Tibial nerve (tissue), 4 donors: ENCODE results near the gene PAK4. TPM values are rescaled to one million over a fixed set of nuclear protein-coding genes. Genes with fewer than 3 reads are reported as not detected.
A peak's percentile ranks its signal among the peaks of the same experiment; 100 is the strongest.

ENCODE experiments used
- DNase-seq, 2 donors: peaks; one replicate each; pipeline ENCODE4 v3.0.0-alpha.2; 2019; ENCODE audit warnings: low spot score in 2 of 2
- H3K27ac ChIP-seq, 4 donors: fragments of 200-600 bp; sonication (generic) in 3 of 4; one replicate each; pipeline ENCODE4 v1.5.1; 2017 to 2019; ENCODE audit warnings: mild to moderate bottlenecking in 1 of 4
- H3K27me3 ChIP-seq, 2 donors: fragments of 200-600 bp; sonication (generic) in 1 of 2; one replicate each; pipeline versions ENCODE4 v1.5.1 to v1.6.0; 2017 to 2019
- H3K36me3 ChIP-seq, 3 donors: fragments of 200-600 bp; sonication (generic); one replicate each; pipeline ENCODE4 v1.5.1; 2018 to 2019
- H3K4me1 ChIP-seq, 4 donors: fragments of 200-600 bp; sonication (generic) in 3 of 4; one replicate each; pipeline ENCODE4 v1.5.1; 2017 to 2019
- H3K4me3 ChIP-seq, 4 donors: fragments of 200-600 bp; sonication (generic) in 3 of 4; one replicate each; pipeline ENCODE4 v1.5.1; 2017 to 2019; ENCODE audit warnings: mild to moderate bottlenecking in 1 of 4, moderate library complexity in 1 of 4
- H3K9me3 ChIP-seq, 4 donors: fragments of 200-600 bp; sonication (generic) in 3 of 4; one replicate each; pipeline ENCODE4 v1.5.1; 2017 to 2019
- EP300 ChIP-seq, 2 donors: sonication (generic); formaldehyde crosslinking; IDR thresholded peaks; one replicate each; pipeline ENCODE4 v1.6.1; 2017; ENCODE audit warnings: antibody characterized with exemption in 2 of 2, mild to moderate bottlenecking in 1 of 2
- POLR2A ChIP-seq, 2 donors: fragments of 450-650 bp; IDR thresholded peaks; one replicate each; pipeline ENCODE4 v1.6.1; 2017; ENCODE audit warnings: antibody characterized with exemption in 2 of 2, mild to moderate bottlenecking in 2 of 2, moderate library complexity in 2 of 2
- WGBS, 2 donors: methylation state at CpG; one replicate each; pipeline ENCODE4 v1.1.5; 2018; 5-methylcytosine and 5-hydroxymethylcytosine counted together
- total RNA-seq, 4 donors: library from RNA; depleted of rRNA; stranded (reverse); fragments of >200 nt; gene quantifications; one replicate each; pipeline ENCODE4 v1.1.0, GENCODE V29; 2016
- TF ChIP-seq, protein P1 (sequence below), 5 experiments: fragments of 200-600 bp in 3 of 5; fragments of 450-650 bp in 2 of 5; sonication (generic) in 3 of 5; IDR thresholded peaks; one replicate each; pipeline ENCODE4 v1.5.1; 2016 to 2019; ENCODE audit warnings: antibody characterized with exemption in 5 of 5, mild to moderate bottlenecking in 3 of 5, moderate library complexity in 2 of 5

The PAK4 gene
- total RNA-seq, 4 donors from 2014 or later, result 22.9 to 45.1 (median 32.3) TPM

- H3K9me3 ChIP-seq, result no peaks in the 10 kb centered on the region
- H3K27ac ChIP-seq, result no peak overlapping the region
- H3K27me3 ChIP-seq, result no peaks in the 10 kb centered on the region
- TF ChIP-seq, protein P1, sequence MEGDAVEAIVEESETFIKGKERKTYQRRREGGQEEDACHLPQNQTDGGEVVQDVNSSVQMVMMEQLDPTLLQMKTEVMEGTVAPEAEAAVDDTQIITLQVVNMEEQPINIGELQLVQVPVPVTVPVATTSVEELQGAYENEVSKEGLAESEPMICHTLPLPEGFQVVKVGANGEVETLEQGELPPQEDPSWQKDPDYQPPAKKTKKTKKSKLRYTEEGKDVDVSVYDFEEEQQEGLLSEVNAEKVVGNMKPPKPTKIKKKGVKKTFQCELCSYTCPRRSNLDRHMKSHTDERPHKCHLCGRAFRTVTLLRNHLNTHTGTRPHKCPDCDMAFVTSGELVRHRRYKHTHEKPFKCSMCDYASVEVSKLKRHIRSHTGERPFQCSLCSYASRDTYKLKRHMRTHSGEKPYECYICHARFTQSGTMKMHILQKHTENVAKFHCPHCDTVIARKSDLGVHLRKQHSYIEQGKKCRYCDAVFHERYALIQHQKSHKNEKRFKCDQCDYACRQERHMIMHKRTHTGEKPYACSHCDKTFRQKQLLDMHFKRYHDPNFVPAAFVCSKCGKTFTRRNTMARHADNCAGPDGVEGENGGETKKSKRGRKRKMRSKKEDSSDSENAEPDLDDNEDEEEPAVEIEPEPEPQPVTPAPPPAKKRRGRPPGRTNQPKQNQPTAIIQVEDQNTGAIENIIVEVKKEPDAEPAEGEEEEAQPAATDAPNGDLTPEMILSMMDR (IDR thresholded peaks at IDR 0.05), result no peak
- TF ChIP-seq EP300 (IDR thresholded peaks at IDR 0.05) (no peak), POLR2A (IDR thresholded peaks at IDR 0.05) (no peak)
- DNase-seq, result no peak
- 92 to 93% methylated on average over 7 of the region's 7 CpGs for WGBS, 2 donors
- H3K36me3 ChIP-seq, result peaks cover 0 to 21% (median 0%) of the 10 kb centered on the region in 3 donors
- H3K4me3 ChIP-seq, result no peak overlapping the region
- H3K4me1 ChIP-seq, result peaks cover 0 to 68% (median 13%) of the 10 kb centered on the region in 4 donors
Measured at GRCh38 chr19:39165857-39166256, 40.3 kb downstream of the PAK4 start.

GRCh38 chr19:39166571-39167391 is 41.2 kb downstream of the PAK4 start:
- no peaks in the 10 kb centered on the region for H3K9me3 ChIP-seq
- H3K4me3 ChIP-seq, result no peak overlapping the region
- 31 to 34% methylated on average over 21 to 24 of the region's 24 CpGs for WGBS, 2 donors
- TF ChIP-seq POLR2A (IDR thresholded peaks at IDR 0.05) (no peak), EP300 (IDR thresholded peaks at IDR 0.05) (no peak)
- TF ChIP-seq, protein P1 (IDR thresholded peaks at IDR 0.05), result no peak
- no peaks in the 10 kb centered on the region for H3K27me3 ChIP-seq
- peak overlapping the region; percentile 17 to 68 (median 29) for H3K27ac ChIP-seq
- peaks cover 0 to 30% (median 0%) of the 10 kb centered on the region in 3 donors for H3K36me3 ChIP-seq
- peak in 1 of 2 donors; percentile 35 for DNase-seq
- H3K4me1 ChIP-seq, result peaks cover 0 to 62% (median 13%) of the 10 kb centered on the region in 4 donors

- H3K27ac ChIP-seq, result peak overlapping the region; percentile 17 to 68 (median 29)
- TF ChIP-seq, protein P1 (IDR thresholded peaks at IDR 0.05), result no peak
- TF ChIP-seq EP300 (IDR thresholded peaks at IDR 0.05) (no peak), POLR2A (IDR thresholded peaks at IDR 0.05) (no peak)
- 78 to 79% methylated on average over 20 to 21 of the region's 25 CpGs for WGBS, 2 donors
Measured at GRCh38 chr19:39167461-39168257, 42.1 kb downstream of the PAK4 start.

DNA sequence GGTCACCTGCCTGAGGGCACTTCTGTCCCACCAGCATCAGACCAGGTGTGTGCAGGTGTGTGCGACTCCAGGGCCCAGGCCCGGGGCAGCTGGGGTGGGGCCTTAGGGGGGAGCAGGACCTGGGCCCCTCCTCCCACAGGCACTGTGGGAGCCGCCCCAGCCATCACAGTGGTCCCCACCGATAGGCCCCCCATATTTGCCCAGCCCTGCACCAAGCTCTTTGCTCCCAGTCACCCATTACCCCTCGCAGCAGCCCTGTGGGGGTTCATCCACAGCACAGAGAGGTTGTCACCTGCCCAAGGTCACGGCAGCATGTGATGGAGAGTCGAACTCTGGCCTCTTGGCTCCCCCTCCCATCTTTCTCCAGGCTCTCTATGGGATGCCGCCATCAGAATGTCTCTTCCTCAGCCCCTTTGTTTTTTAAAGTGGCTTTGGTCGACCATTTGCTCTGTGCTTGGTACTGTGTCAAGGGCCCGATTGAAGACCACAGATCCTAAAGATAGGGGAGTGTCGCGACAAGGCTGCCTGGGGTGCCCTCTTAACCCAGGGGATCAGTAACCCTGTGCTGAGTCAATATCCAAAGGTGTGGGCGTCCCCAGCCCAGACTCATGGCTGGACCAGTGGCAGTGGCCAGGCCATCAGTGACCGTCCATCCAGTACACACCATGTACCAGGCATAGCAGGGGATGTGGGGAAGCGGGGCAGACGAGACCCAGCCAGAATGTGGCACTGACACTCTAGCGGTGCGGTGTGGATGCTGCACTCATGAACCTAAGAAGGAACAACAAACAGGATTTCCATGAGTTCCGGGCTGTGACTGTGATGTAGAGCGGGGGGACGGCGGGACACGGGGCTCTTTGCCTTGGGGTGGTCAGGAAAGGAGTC is 42.9 kb downstream of the PAK4 start:
- no peak overlapping the region for H3K27ac ChIP-seq
- TF ChIP-seq EP300 (IDR thresholded peaks at IDR 0.05), result no peak
- TF ChIP-seq, protein P1 (IDR thresholded peaks at IDR 0.05), result no peak
- TF ChIP-seq POLR2A (IDR thresholded peaks at IDR 0.05), result no peak
- no peak for DNase-seq
- H3K9me3 ChIP-seq, result no peaks in the 10 kb centered on the region
- H3K4me3 ChIP-seq, result no peak overlapping the region
- H3K27me3 ChIP-seq, result no peaks in the 10 kb centered on the region
- peaks cover 0 to 47% (median 0%) of the 10 kb centered on the region in 3 donors for H3K36me3 ChIP-seq
- H3K4me1 ChIP-seq, result peaks cover 0 to 47% (median 13%) of the 10 kb centered on the region in 4 donors
- WGBS, 2 donors, result 87 to 92% methylated on average over 22 of the region's 23 CpGs

More at GRCh38 chr19:39167461-39168257, 42.1 kb downstream of the PAK4 start:
- no peak overlapping the region for H3K4me3 ChIP-seq
- peaks cover 0 to 53% (median 13%) of the 10 kb centered on the region in 4 donors for H3K4me1 ChIP-seq
- peaks cover 0 to 39% (median 0%) of the 10 kb centered on the region in 3 donors for H3K36me3 ChIP-seq
- DNase-seq, result no peak
- no peaks in the 10 kb centered on the region for H3K27me3 ChIP-seq
- H3K9me3 ChIP-seq, result no peaks in the 10 kb centered on the region
